Fibroblast of pulmonary artery (primary cell): ENCODE data around the gene RAPGEF1.

Experiments
- DNase-seq: peaks from one replicate; pipeline ENCODE4 v3.0.0-alpha.2; 2010; ENCODE audit warnings: low read depth
- H3K4me3 ChIP-seq: replicated peaks from 2 replicates; pipeline ENCODE4 v1.5.1; 2011; ENCODE audit warnings: low read depth, mild to moderate bottlenecking, control low read depth, low read length, moderate library complexity
- TF ChIP-seq, protein P1 (sequence below): IDR thresholded peaks from 2 replicates; pipeline ENCODE4 v1.5.1; 2011; ENCODE audit warnings: mild to moderate bottlenecking, control low read depth, low read length, inconsistent platforms; ENCODE audit errors: missing control alignments

RAPGEF1 gene

DNA sequence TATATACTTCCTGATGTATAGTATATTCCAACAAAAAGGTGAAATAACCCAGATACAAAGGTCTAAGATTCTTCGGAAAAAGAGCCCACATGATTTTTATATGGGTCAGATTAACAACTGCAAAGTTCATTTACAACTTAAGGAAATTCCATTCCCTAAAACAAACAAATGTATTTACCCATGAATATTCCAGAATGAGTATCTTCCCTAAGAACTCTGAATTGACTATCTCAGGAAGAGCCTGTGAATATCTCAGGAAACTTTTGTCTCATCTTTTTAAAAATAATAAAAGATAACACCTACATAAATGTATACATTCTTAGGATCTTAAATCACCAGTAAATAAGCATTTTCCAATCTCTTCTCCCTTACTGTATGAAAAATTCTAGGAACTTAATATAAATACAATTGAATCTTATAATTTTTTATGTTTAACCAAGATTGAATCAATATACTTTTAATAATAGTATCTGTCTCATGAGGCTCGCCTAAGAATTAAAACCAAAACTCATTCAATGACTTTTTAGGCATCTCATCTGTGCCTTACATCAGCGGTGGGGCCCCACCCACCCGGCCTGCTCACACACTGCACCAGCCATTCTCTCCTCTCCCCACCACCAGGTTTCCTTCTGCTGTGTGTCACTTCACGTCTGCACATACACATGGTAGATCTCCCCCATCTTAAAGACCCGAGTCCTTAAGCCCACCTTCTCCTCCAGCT, 78.1 kb downstream of the RAPGEF1 start:
- no peak overlapping the region for H3K4me3 ChIP-seq
- DNase-seq: no peak
- TF ChIP-seq, protein P1, sequence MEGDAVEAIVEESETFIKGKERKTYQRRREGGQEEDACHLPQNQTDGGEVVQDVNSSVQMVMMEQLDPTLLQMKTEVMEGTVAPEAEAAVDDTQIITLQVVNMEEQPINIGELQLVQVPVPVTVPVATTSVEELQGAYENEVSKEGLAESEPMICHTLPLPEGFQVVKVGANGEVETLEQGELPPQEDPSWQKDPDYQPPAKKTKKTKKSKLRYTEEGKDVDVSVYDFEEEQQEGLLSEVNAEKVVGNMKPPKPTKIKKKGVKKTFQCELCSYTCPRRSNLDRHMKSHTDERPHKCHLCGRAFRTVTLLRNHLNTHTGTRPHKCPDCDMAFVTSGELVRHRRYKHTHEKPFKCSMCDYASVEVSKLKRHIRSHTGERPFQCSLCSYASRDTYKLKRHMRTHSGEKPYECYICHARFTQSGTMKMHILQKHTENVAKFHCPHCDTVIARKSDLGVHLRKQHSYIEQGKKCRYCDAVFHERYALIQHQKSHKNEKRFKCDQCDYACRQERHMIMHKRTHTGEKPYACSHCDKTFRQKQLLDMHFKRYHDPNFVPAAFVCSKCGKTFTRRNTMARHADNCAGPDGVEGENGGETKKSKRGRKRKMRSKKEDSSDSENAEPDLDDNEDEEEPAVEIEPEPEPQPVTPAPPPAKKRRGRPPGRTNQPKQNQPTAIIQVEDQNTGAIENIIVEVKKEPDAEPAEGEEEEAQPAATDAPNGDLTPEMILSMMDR: no peak

DNA sequence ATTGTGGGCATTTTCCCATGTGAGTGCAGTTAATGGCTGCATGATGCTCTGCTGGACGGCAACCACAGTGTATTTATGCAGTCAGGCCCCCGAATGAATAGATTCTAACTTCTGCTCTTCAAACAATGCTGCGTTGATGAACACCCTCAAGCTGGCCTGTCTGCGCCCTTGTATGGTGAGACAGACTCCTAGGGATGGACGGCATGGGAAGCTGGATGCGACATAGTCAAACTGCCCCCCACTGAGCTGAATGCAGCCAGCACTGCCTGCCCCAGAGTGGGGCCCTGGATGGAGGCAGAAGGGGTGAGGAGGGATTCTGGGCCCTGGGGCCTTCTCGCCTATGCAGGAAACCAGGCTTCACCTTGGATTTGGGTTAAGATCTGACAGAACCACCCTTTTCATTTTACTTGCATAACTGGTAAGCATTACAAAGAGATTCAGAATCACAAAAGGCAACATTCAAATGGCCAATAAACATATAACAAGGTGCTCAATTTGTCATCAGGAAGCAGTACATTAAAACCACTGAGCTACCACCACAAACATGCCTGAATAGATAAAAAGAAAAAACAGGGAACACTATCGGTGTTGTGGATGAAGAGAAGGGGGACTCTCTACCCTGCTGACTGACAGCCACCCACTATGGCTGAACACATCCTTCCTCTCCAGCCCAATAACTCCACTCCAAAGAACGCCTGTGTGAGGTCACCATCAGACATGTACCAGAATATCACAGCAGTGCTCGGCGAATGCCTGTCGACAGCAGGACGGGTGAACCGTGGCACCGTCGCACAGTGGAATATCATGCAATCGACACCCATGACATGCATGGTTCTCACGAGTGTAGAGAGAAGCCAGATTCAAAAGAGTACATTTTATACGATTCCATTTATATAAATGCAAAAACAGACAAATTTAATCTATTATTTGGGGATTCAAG, 79.1 kb downstream of the RAPGEF1 start:
- DNase-seq: no peak
- TF ChIP-seq, protein P1: no peak
- no peak overlapping the region for H3K4me3 ChIP-seq

DNA sequence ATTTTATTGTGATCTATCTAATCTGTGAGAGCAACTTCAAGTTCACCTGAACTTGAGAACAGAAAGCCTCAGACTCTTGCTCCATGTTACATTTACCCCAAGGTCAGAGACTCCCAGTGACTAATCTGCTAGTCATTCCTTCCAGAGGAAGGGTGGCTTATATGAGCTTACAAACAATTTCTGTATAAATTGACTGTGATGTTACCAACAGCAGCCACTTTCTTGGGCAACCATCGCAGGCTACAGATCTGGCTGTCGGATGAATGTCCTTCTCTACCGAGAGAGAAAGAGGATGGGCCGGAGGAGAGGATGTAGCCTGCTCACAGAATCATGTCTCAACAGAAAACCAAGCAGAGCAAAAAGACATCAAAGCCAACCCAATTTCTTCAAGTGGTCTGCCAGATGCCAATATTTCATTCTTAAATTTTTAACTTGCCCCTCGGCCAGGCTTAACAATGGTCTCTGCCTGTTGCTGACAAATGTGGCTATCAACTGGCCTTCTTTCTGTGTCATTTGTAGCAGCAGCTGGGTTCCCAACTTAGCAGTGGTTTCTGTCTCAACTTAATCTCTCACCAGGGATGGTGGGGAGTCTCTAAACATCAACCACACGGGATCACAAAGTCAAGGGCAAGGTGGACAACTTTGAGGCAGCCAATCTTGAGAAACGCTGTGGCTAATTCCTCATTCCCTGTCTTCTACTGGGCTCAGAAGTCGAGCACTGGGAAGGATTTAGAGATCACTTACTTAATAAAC, 81.3 kb downstream of the RAPGEF1 start:
- TF ChIP-seq, protein P1: no peak
- no peak overlapping the region for H3K4me3 ChIP-seq
- peak; percentile 90 for DNase-seq

DNA sequence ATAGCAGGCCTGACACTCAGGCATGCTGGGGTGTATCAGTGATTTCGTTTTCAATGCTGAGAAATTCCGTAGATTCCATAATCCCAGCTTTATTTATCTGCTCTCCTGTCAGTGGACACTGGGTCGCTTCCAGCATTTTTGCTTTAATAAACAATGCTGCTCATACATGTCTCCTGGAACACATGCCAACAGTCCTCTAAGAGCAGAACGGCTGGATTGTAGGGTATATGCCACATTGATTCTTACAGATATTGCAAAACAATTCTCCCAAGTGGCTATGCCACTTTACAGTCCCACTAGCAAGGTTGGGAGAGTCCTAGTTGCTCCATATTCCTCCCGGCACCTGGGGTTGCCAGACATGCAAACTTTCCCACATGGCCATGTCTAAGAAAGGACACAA, 81.9 kb downstream of the RAPGEF1 start:
- TF ChIP-seq, protein P1: no peak
- DNase-seq: peak; percentile 81
- H3K4me3 ChIP-seq: no peak overlapping the region

DNA sequence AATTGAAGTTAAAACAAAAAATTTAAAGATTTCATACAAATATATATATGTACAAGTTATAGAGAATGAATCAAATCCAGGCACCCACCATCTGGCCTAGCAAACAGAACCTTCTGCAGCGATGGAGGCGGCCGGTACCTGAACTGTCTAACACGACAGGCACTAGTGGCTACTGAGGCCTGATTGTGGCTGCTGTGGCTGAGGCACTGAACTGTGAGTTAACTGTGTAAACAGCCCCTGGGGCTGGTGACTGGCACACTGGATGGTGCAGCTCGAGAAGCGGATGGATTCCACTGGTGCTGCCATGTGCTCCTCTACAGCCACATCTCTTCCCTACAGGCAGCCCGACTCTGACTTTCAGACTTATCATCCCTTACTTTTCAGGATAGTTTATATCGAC, 82.4 kb downstream of the RAPGEF1 start:
- no peak overlapping the region for H3K4me3 ChIP-seq
- DNase-seq: no peak
- TF ChIP-seq, protein P1: no peak

DNA sequence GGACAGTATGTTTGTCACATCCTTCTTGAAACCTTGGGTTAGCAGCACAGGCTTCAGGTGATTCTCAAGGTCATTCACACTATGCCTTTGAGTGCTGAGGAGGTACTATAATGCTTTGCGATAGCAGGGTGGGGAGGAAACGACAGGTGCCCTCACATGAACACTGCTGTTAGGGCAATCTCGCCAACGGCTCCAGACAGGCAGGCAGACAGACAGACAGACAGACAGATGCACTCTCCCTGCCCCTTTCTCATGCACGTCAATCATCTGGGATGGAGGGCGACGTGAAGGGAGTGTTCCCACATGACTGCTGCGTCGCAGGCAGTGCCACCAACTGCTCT, 82.9 kb downstream of the RAPGEF1 start:
- TF ChIP-seq, protein P1: no peak
- DNase-seq: no peak
- H3K4me3 ChIP-seq: no peak overlapping the region
